Panc1 (cell line): Measurements from ENCODE around the gene TMEM81. TPM values are rescaled to one million over a fixed set of nuclear protein-coding genes. Genes with fewer than 3 reads are reported as not detected.

Source experiments
- ATAC-seq: fragments of 200-7000 bp; cut with Tn5 transposase; 2 replicates; pipeline ENCODE4 v1.9.1; 2020; ENCODE audit warnings: mild to moderate bottlenecking, moderate library complexity
- BruUV-seq: library from RNA; stranded (reverse); fragments of 400-500 nt; replicated peaks from 2 replicates; lab custom pipeline; 2021; lab: Mats Ljungman, UMichigan
- CTCF ChIA-PET: fragments of 300-600 bp; sonication (Branson Sonifier 250); formaldehyde crosslinking; loops from one replicate; lab custom pipeline; 2022; ENCODE audit warnings: antibody characterized with exemption; lab: Charles Lee
- POLR2A ChIA-PET: fragments of 300-600 bp; sonication (Branson Sonifier 250); formaldehyde crosslinking; loops from one replicate; lab custom pipeline; 2022; ENCODE audit warnings: antibody characterized with exemption; lab: Charles Lee
- DNase-seq: peaks from one replicate; pipeline ENCODE4 v3.0.0-alpha.2; 2010; ENCODE audit warnings: low read depth, low spot score
- H3K27ac ChIP-seq: 2 replicates; pipeline ENCODE4 v1.5.1; 2011; ENCODE audit warnings: mild to moderate bottlenecking, low read length, inconsistent platforms
- H3K27me3 ChIP-seq: fragments of 200-500 bp; sonication (Bioruptor generic); 2 replicates; pipeline ENCODE4 v1.6.0; 2014; ENCODE audit warnings: low read length, inconsistent platforms; ENCODE audit not compliant: control insufficient read depth, insufficient read depth
- H3K36me3 ChIP-seq: fragments of 200-500 bp; sonication (Bioruptor generic); 2 replicates; pipeline ENCODE4 v1.5.1; 2014; ENCODE audit warnings: inconsistent platforms, mild to moderate bottlenecking, low read length, moderate library complexity; ENCODE audit not compliant: control insufficient read depth, insufficient read depth
- H3K4me1 ChIP-seq: 2 replicates; pipeline ENCODE4 v1.5.1; 2011; ENCODE audit warnings: inconsistent platforms, mild to moderate bottlenecking, low read length, moderate library complexity; ENCODE audit not compliant: control insufficient read depth, insufficient read depth
- H3K4me3 ChIP-seq, 2 experiments: 2 replicates each; pipeline ENCODE4 v1.5.1; 2011 to 2012; ENCODE audit warnings: low read depth in 2 of 2, low read length in 2 of 2, mild to moderate bottlenecking in 2 of 2, inconsistent platforms in 1 of 2, moderate library complexity in 1 of 2
- H3K9me3 ChIP-seq: fragments of 200-500 bp; sonication (Bioruptor generic); 2 replicates; pipeline ENCODE4 v1.5.1; 2014; ENCODE audit warnings: low read depth, mild to moderate bottlenecking, inconsistent platforms, low read length, moderate library complexity; ENCODE audit not compliant: control insufficient read depth, insufficient read depth
- POLR2AphosphoS5 ChIP-seq: IDR thresholded peaks from 2 replicates; pipeline ENCODE4 v1.6.1; 2012; ENCODE audit warnings: mild to moderate bottlenecking, low read depth, low read length, moderate library complexity
- REST ChIP-seq, 2 experiments: IDR thresholded peaks; 2 replicates each; pipeline ENCODE4 v1.6.1; 2011 to 2012; ENCODE audit warnings: low read depth in 2 of 2, control low read depth in 1 of 2, low read length in 1 of 2, mild to moderate bottlenecking in 1 of 2, moderate library complexity in 1 of 2; ENCODE audit not compliant: insufficient read depth in 1 of 2
- SIN3A ChIP-seq: IDR thresholded peaks from 2 replicates; pipeline ENCODE4 v1.6.1; 2012; ENCODE audit warnings: low read depth, mild to moderate bottlenecking, low read length, moderate library complexity, borderline replicate concordance; ENCODE audit not compliant: insufficient read depth
- TCF7L2 ChIP-seq: IDR thresholded peaks from 2 replicates; pipeline ENCODE4 v1.6.1; 2011; ENCODE audit warnings: mild to moderate bottlenecking, low read depth, low read length, inconsistent platforms
- in situ Hi-C: cut with HindIII; loops from 2 replicates; pipeline ENCODE4 v1.10.0; 2016; ENCODE audit warnings: low sequenced_read_pairs, low pct_unique_long_range_greater_than_20kb
- intact Hi-C: fragments of 100-400 bp; cut with micrococcal nuclease; formaldehyde crosslinking; loops from one replicate; pipeline ENCODE4 v1.10.0; 2022; ENCODE audit not compliant: unreplicated experiment
- total RNA-seq: library from RNA; stranded (reverse); gene quantifications from one replicate; pipeline ENCODE4 v1.2.1, GENCODE V29; 2021; ENCODE audit not compliant: unreplicated experiment
- TF ChIP-seq, protein P1 (sequence below): fragments of 450-650 bp; IDR thresholded peaks from 2 replicates; pipeline ENCODE4 v1.5.1; 2017; ENCODE audit warnings: mild to moderate bottlenecking

Gene TMEM81
- total RNA-seq, 1 experiment from 2014 or later, result 4.0 TPM

- POLR2A ChIA-PET, result no interaction called here
- H3K36me3 ChIP-seq, result no peaks in the 10 kb centered on the region
- no peaks in the 10 kb centered on the region for H3K27me3 ChIP-seq
- no peaks in the 10 kb centered on the region; the same call in 1 of the 2 replicates for H3K4me1 ChIP-seq
- DNase-seq (no peak), ATAC-seq (no peak)
- intact Hi-C loops, result loop anchor here (5.0 to 10.0 kb wide), 2 partner anchors 190 to 262 kb away; no protein-coding TSS in a partner anchor
- no TSS peak for BruUV-seq
- in situ Hi-C loops, result no loop called here
- no peak overlapping the region for H3K27ac ChIP-seq
- CTCF ChIA-PET, result no interaction called here
- no peak overlapping the region for H3K4me3 ChIP-seq
- no peaks in the 10 kb centered on the region for H3K9me3 ChIP-seq
- TF ChIP-seq SIN3A (no peak), POLR2AphosphoS5 (no peak), TCF7L2 (no peak), REST (IDR thresholded peaks at IDR 0.05; ENCODE audit: insufficient read depth in 1 of 2, low read depth in 2 of 2, low read length in 1 of 2) (no peak)
- TF ChIP-seq, protein P1, sequence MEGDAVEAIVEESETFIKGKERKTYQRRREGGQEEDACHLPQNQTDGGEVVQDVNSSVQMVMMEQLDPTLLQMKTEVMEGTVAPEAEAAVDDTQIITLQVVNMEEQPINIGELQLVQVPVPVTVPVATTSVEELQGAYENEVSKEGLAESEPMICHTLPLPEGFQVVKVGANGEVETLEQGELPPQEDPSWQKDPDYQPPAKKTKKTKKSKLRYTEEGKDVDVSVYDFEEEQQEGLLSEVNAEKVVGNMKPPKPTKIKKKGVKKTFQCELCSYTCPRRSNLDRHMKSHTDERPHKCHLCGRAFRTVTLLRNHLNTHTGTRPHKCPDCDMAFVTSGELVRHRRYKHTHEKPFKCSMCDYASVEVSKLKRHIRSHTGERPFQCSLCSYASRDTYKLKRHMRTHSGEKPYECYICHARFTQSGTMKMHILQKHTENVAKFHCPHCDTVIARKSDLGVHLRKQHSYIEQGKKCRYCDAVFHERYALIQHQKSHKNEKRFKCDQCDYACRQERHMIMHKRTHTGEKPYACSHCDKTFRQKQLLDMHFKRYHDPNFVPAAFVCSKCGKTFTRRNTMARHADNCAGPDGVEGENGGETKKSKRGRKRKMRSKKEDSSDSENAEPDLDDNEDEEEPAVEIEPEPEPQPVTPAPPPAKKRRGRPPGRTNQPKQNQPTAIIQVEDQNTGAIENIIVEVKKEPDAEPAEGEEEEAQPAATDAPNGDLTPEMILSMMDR, result no peak
These were observed 17.2 kb downstream of the TMEM81 start for GRCh38 chr1:205067031-205067430.

GRCh38 chr1:205066141-205066818, 18.0 kb downstream of the TMEM81 start:
- Histone ChIP-seq H3K36me3 (no peaks in the 10 kb centered on the region), H3K27ac (no peak overlapping the region), H3K27me3 (no peaks in the 10 kb centered on the region), H3K4me1 (no peaks in the 10 kb centered on the region; the same call in 1 of the 2 replicates), H3K9me3 (no peaks in the 10 kb centered on the region), H3K4me3 (no peak overlapping the region)
- no TSS peak for BruUV-seq
- ChIA-PET CTCF (interaction anchor here (0.6 to 1.2 kb wide), 5 partner anchors 9 to 206 kb away, joined by 3 to 9 read pairs (median 3); no protein-coding TSS in a partner anchor), POLR2A (no interaction called here)
- no peak for TF ChIP-seq SIN3A
- TF ChIP-seq REST (IDR thresholded peaks at IDR 0.05; ENCODE audit: insufficient read depth in 1 of 2, low read depth in 2 of 2, low read length in 1 of 2), result no peak
- no peak for TF ChIP-seq TCF7L2
- no peak for TF ChIP-seq POLR2AphosphoS5
- TF ChIP-seq, protein P1, result no peak; the same call in 1 of the 2 replicates
- DNase-seq, result no peak
- intact Hi-C loops (loop anchor here (5.0 to 10.0 kb wide), 2 partner anchors 191 to 261 kb away; no protein-coding TSS in a partner anchor), in situ Hi-C loops (no loop called here)
- no peak; the same call in 1 of the 2 replicates for ATAC-seq
